Right cardiac atrium (tissue), 5 donors: Measurements from ENCODE around the gene TMEM14A. TPM values are rescaled to one million over a fixed set of nuclear protein-coding genes. Genes with fewer than 3 reads are reported as not detected.

Experiments used
- ATAC-seq, 2 donors: fragments of 200-7000 bp; cut with Tn5 transposase; one replicate each; pipeline versions ENCODE4 v1.8.0 to v1.9.1; 2020; ENCODE audit warnings: moderate library complexity in 2 of 2, mild to moderate bottlenecking in 1 of 2
- DNase-seq, 3 donors: peaks; one replicate each; pipeline ENCODE4 v3.0.0-alpha.2; 2020
- H3K27ac ChIP-seq: one replicate; pipeline ENCODE4 v1.5.1; 2013; ENCODE audit warnings: mild to moderate bottlenecking, low read length, control low read depth, moderate library complexity
- H3K27me3 ChIP-seq: one replicate; pipeline ENCODE4 v1.6.1; 2013; ENCODE audit not compliant: control insufficient read depth, insufficient read depth
- H3K4me1 ChIP-seq: one replicate; pipeline ENCODE4 v1.6.1; 2013; ENCODE audit warnings: low read length; ENCODE audit not compliant: control insufficient read depth, insufficient read depth
- H3K4me3 ChIP-seq: one replicate; pipeline ENCODE4 v1.5.1; 2013; ENCODE audit warnings: low read length, control low read depth
- H3K9me3 ChIP-seq: one replicate; pipeline ENCODE4 v1.6.1; 2013; ENCODE audit warnings: low read length; ENCODE audit not compliant: control insufficient read depth
- WGBS: extraction: QIAGEN DNeasy Blood & Tissue Kit; methylation state at CpG from one replicate; pipeline ENCODE4 v1.1.7; 2013; 5-methylcytosine and 5-hydroxymethylcytosine counted together
- intact Hi-C, 4 donors: fragments of 100-400 bp; cut with DNase I; formaldehyde crosslinking; loops; one replicate each; pipeline versions ENCODE4 v1.11.0 to v1.14.0; 2022 to 2023
- polyA plus RNA-seq: library from polyadenylated mRNA; stranded (reverse); fragments of 200-250 nt; gene quantifications from one replicate; pipeline ENCODE4 v1.2.3, GENCODE V29; 2013
- total RNA-seq, 4 donors: library from RNA; stranded (reverse); fragmentation: NEBNext Ultra II Directional; extraction: Animal tissue kit (Norgen Biotek cat#: 25700); gene quantifications; one replicate each; pipeline ENCODE4 v1.2.1, GENCODE V29; 2021
- donor health status: healthy with polysubstance abuse.
- donor health status: DM: no; HTN: yes; CAD: no.
- donor health status: DM: no; HTN: no; CAD: no.
- donor health status: DM: no; HTN: yes; CAD: no; lungs with severe emphysema.
- donor health status: DM: yes; HTN: yes; CAD: no.

Gene TMEM14A
- total and polyA plus RNA-seq, 5 donors = 8.7 to 19.5 (median 15.2) TPM

- no peak for ATAC-seq
- intact Hi-C loops = no loop called here
- no peak overlapping the region for H3K4me3 ChIP-seq
- H3K27ac ChIP-seq = no peak overlapping the region
- no peaks in the 10 kb centered on the region for H3K27me3 ChIP-seq
- no peak for DNase-seq
- WGBS = 67% methylated on average over 2 of the region's 2 CpGs
- no peaks in the 10 kb centered on the region for H3K9me3 ChIP-seq
- no peaks in the 10 kb centered on the region for H3K4me1 ChIP-seq
Observed at GRCh38 chr6:52720321-52720720, 49.4 kb downstream of the TMEM14A start.

GRCh38 chr6:52724042-52724405, 53.1 kb downstream of the TMEM14A start:
- Histone ChIP-seq H3K4me3 (no peak overlapping the region), H3K9me3 (no peaks in the 10 kb centered on the region), H3K4me1 (no peaks in the 10 kb centered on the region), H3K27ac (no peak overlapping the region), H3K27me3 (no peaks in the 10 kb centered on the region)
- ATAC-seq (peak; percentile 86 to 87), DNase-seq (no peak)
- intact Hi-C loops = no loop called here
- WGBS = 45% methylated on average over 2 of the region's 2 CpGs

- Histone ChIP-seq H3K4me1 (no peaks in the 10 kb centered on the region), H3K27me3 (no peaks in the 10 kb centered on the region), H3K9me3 (no peaks in the 10 kb centered on the region), H3K27ac (peak overlapping the region; percentile 46), H3K4me3 (no peak overlapping the region)
- intact Hi-C loops = no loop called here
- ATAC-seq (peak; percentile 96 to 97), DNase-seq (peak; percentile 91 to 95 (median 92))
- 73% methylated on average over 13 of the region's 13 CpGs for WGBS
Observed at GRCh38 chr6:52724406-52725121, 53.7 kb downstream of the TMEM14A start.

- peak in 1 of 2 donors; percentile 27 for ATAC-seq
Observed at GRCh38 chr6:52725143-52725534, 54.2 kb downstream of the TMEM14A start.

GRCh38 chr6:52725535-52726192, 54.8 kb downstream of the TMEM14A start:
- DNase-seq (no peak), ATAC-seq (no peak)
- Histone ChIP-seq H3K9me3 (no peaks in the 10 kb centered on the region), H3K27me3 (no peaks in the 10 kb centered on the region), H3K4me3 (no peak overlapping the region), H3K4me1 (no peaks in the 10 kb centered on the region), H3K27ac (no peak overlapping the region)
- intact Hi-C loops = no loop called here
- 83% methylated on average over 2 of the region's 2 CpGs for WGBS

More at GRCh38 chr6:52725143-52725534, 54.2 kb downstream of the TMEM14A start:
- H3K9me3 ChIP-seq = no peaks in the 10 kb centered on the region
- no peak overlapping the region for H3K27ac ChIP-seq
- no peak overlapping the region for H3K4me3 ChIP-seq
- intact Hi-C loops = no loop called here
- WGBS = 65% methylated on average over 3 of the region's 3 CpGs
- no peaks in the 10 kb centered on the region for H3K27me3 ChIP-seq
- H3K4me1 ChIP-seq = no peaks in the 10 kb centered on the region
- DNase-seq = peak in 2 of 3 donors; percentile 38 to 40

GRCh38 chr6:52726193-52726542, 55.3 kb downstream of the TMEM14A start:
- H3K9me3 ChIP-seq = no peaks in the 10 kb centered on the region
- intact Hi-C loops = no loop called here
- ATAC-seq (no peak), DNase-seq (no peak)
- H3K27me3 ChIP-seq = no peaks in the 10 kb centered on the region
- H3K27ac ChIP-seq = no peak overlapping the region
- no peak overlapping the region for H3K4me3 ChIP-seq
- no peaks in the 10 kb centered on the region for H3K4me1 ChIP-seq
- 88% methylated on average over 2 of the region's 2 CpGs for WGBS

GRCh38 chr6:52726741-52727535, 56.0 kb downstream of the TMEM14A start:
- intact Hi-C loops = no loop called here
- no peak overlapping the region for H3K4me3 ChIP-seq
- H3K27me3 ChIP-seq = no peaks in the 10 kb centered on the region
- no peak for ATAC-seq
- H3K27ac ChIP-seq = no peak overlapping the region
- 90% methylated on average over 15 of the region's 15 CpGs for whole genome bisulfite sequencing
- H3K9me3 ChIP-seq = no peaks in the 10 kb centered on the region
- no peak for DNase-seq
- H3K4me1 ChIP-seq = no peaks in the 10 kb centered on the region

GRCh38 chr6:52727908-52728307, 57.0 kb downstream of the TMEM14A start:
- ATAC-seq (no peak), DNase-seq (no peak)
- Histone ChIP-seq H3K9me3 (no peaks in the 10 kb centered on the region), H3K27me3 (no peaks in the 10 kb centered on the region), H3K4me3 (no peak overlapping the region), H3K4me1 (no peaks in the 10 kb centered on the region), H3K27ac (no peak overlapping the region)
- intact Hi-C loops = no loop called here
- WGBS = 87% methylated on average over 2 of the region's 2 CpGs

GRCh38 chr6:52728394-52728793, 57.5 kb downstream of the TMEM14A start:
- H3K4me3 ChIP-seq = no peak overlapping the region
- ATAC-seq (no peak), DNase-seq (no peak)
- H3K9me3 ChIP-seq = no peaks in the 10 kb centered on the region
- 45% methylated on average over 3 of the region's 3 CpGs for WGBS
- no peaks in the 10 kb centered on the region for H3K27me3 ChIP-seq
- no peak overlapping the region for H3K27ac ChIP-seq
- H3K4me1 ChIP-seq = no peaks in the 10 kb centered on the region
- intact Hi-C loops = no loop called here

GRCh38 chr6:52729576-52729975, 58.7 kb downstream of the TMEM14A start:
- Histone ChIP-seq H3K9me3 (no peaks in the 10 kb centered on the region), H3K27me3 (no peaks in the 10 kb centered on the region), H3K27ac (no peak overlapping the region), H3K4me3 (no peak overlapping the region), H3K4me1 (no peaks in the 10 kb centered on the region)
- 84% methylated on average over 1 of the region's 1 CpG for WGBS
- DNase-seq (no peak), ATAC-seq (no peak)
- intact Hi-C loops = no loop called here

GRCh38 chr6:52731719-52732118, 60.8 kb downstream of the TMEM14A start:
- DNase-seq = no peak
- ATAC-seq = no peak
- intact Hi-C loops = no loop called here
- Histone ChIP-seq H3K4me1 (no peaks in the 10 kb centered on the region), H3K9me3 (no peaks in the 10 kb centered on the region), H3K27ac (no peak overlapping the region), H3K27me3 (no peaks in the 10 kb centered on the region), H3K4me3 (no peak overlapping the region)
- whole genome bisulfite sequencing = 62% methylated on average over 6 of the region's 6 CpGs
